Neutrophil (primary cell): ENCODE data around the gene LCA5L.

ENCODE experiments used
- H3K27ac ChIP-seq: fragments of 200-600 bp; sonication (generic); 2 replicates; pipeline ENCODE4 v1.5.1; 2016; ENCODE audit warnings: mild to moderate bottlenecking, moderate library complexity
- H3K27me3 ChIP-seq: fragments of 200-600 bp; sonication (generic); 2 replicates; pipeline ENCODE4 v1.6.0; 2016; ENCODE audit warnings: mild to moderate bottlenecking
- H3K36me3 ChIP-seq: fragments of 200-600 bp; sonication (generic); 2 replicates; pipeline ENCODE4 v1.5.1; 2017
- H3K4me1 ChIP-seq, 2 experiments: fragments of 200-600 bp in 1 of 2; sonication (generic) in 1 of 2; 1 replicate in 1 of 2; 2 replicates in 1 of 2; pipeline versions ENCODE4 v1.5.1 to v1.6.1; 2013 to 2016; ENCODE audit warnings: low read depth in 1 of 2, low read length in 1 of 2, mild to moderate bottlenecking in 1 of 2, moderate library complexity in 1 of 2; ENCODE audit not compliant: control insufficient read depth in 1 of 2, insufficient read depth in 1 of 2
- H3K4me3 ChIP-seq, 2 experiments: fragments of 200-600 bp in 1 of 2; sonication (generic) in 1 of 2; 1 replicate in 1 of 2; 2 replicates in 1 of 2; pipeline ENCODE4 v1.5.1; 2013 to 2016; ENCODE audit warnings: low read depth in 1 of 2, low read length in 1 of 2, mild to moderate bottlenecking in 1 of 2, moderate library complexity in 1 of 2
- H3K9me3 ChIP-seq: fragments of 200-600 bp; sonication (generic); 2 replicates; pipeline ENCODE4 v1.5.1; 2016
- TF ChIP-seq, protein P1 (sequence below): fragments of 200-600 bp; sonication (generic); IDR thresholded peaks from 2 replicates; pipeline ENCODE4 v1.5.1; 2016; ENCODE audit warnings: antibody characterized with exemption

Gene LCA5L

DNA sequence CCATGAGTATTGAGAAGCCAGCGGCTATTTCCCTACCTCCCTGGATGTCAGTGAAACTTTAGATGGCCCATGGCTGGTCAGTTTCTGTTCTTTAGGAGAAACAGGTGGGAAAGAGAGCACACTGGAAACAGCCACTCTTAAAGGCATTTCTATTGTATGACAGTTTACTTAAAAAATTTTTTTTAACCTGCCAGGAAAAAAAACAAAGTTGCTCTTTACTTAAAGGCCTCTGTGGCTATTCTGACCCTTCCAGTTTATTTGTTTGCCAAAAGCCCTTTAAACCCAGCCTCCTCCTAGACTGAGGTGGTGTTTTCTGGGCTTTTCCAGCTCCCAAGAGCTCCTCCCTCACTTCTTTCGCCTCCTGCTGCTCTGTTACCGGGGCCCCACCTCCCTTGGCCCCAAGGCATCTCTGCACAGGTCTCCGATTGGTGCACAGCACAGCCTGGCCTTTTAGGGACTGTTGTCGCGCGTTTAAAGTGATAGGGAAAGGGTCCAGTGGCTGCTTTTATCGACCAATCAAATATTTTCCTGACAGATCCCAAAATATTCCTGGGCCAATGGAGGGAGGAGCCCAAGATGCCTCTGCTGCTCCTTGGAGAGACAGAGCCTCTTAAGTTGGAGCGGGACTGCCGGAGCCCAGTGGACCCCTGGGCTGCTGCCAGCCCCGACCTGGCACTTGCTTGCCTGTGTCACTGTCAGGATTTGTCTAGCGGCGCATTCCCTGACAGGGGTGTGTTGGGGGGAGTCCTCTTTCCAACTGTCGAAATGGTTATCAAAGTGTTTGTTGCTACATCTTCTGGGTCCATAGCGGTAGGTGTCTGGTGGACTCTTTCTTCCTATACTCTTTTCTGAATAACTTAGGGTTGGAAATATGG lies 6.0 kb upstream of the LCA5L start, which contains the start of gene SH3BGR:
Gene SH3BGR, plus strand, starts transcription at position 639 of the 875 bp plus-strand sequence. Its CDS starts 127 bp downstream, at position 766.
- no peaks in the 10 kb centered on the region for H3K36me3 ChIP-seq
- H3K4me1 ChIP-seq: no peaks in the 10 kb centered on the region
- TF ChIP-seq, protein P1, sequence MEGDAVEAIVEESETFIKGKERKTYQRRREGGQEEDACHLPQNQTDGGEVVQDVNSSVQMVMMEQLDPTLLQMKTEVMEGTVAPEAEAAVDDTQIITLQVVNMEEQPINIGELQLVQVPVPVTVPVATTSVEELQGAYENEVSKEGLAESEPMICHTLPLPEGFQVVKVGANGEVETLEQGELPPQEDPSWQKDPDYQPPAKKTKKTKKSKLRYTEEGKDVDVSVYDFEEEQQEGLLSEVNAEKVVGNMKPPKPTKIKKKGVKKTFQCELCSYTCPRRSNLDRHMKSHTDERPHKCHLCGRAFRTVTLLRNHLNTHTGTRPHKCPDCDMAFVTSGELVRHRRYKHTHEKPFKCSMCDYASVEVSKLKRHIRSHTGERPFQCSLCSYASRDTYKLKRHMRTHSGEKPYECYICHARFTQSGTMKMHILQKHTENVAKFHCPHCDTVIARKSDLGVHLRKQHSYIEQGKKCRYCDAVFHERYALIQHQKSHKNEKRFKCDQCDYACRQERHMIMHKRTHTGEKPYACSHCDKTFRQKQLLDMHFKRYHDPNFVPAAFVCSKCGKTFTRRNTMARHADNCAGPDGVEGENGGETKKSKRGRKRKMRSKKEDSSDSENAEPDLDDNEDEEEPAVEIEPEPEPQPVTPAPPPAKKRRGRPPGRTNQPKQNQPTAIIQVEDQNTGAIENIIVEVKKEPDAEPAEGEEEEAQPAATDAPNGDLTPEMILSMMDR: no peak
- H3K9me3 ChIP-seq: no peaks in the 10 kb centered on the region
- no peak within 1 kb of the TSS for H3K4me3 ChIP-seq
- H3K27me3 ChIP-seq: peaks cover 3% of the 10 kb centered on the region
- H3K27ac ChIP-seq: no peak within 1 kb of the TSS

DNA sequence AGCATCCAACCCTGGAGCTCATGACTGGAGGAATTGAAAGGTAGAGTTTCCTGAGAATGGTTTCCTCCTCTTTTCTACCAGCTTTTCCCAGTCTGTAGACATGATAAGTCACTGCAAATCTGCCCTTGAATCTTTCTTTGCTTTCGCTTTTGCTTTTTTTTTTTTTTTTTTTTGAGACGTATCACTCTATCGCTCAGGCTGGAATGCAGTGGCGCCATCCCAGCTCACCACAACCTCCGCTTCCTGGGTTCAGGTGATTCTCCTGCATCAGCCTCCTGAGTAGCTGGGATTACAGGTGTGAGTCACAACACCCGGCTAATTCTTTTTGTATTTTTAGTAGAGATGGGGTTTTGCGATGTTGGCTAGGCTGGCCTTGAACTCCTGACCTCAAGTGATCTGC lies 1.7 kb upstream of the LCA5L start:
- no peaks in the 10 kb centered on the region for H3K9me3 ChIP-seq
- H3K27me3 ChIP-seq: peaks cover 11% of the 10 kb centered on the region
- H3K27ac ChIP-seq: no peak overlapping the region
- H3K36me3 ChIP-seq: no peaks in the 10 kb centered on the region
- TF ChIP-seq, protein P1: no peak
- H3K4me3 ChIP-seq: no peak overlapping the region
- peaks cover 9 to 17% of the 10 kb centered on the region in 2 experiments for H3K4me1 ChIP-seq

DNA sequence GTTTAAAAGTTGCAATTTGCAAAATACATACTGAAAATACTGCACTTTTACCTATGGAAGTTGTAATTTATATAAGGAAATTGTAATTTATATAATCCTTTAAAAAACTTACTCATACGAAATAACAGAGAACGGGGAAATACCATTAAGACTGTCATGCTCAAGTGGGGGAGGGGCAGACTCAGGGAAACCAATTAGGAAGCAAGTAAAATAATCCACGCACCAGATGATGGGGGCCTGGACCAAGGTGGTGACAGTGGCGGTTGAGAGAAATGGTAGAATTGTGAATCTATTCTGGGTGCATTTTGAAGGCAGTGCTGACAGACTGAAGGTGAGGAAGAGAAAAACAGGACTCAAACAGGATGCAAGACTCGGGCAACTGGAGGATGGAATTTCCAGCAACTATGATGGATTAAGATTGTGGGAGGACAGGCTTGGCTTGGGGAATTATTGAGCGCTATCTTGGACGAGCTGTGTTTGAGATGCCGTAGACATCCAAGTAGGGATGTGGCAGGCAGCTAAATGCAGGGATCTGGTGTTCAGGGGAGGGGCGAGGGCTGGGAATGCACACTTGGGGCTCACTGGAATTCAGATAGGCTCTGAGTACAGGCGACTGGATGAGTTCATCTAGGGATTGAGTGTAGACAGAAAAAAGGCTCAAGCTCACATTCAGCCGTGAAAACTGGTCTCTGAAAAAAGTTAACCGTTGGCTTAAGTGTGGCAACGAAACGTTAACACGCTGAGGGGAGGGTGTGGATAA lies 977 bp downstream of the LCA5L start:
- H3K9me3 ChIP-seq: no peaks in the 10 kb centered on the region
- TF ChIP-seq, protein P1: no peak
- H3K36me3 ChIP-seq: no peaks in the 10 kb centered on the region
- H3K27me3 ChIP-seq: peaks cover 8% of the 10 kb centered on the region
- no peak overlapping the region for H3K27ac ChIP-seq
- peak overlapping the region; percentile 77 to 89 for H3K4me3 ChIP-seq
- peaks cover 9 to 17% of the 10 kb centered on the region in 2 experiments for H3K4me1 ChIP-seq

DNA sequence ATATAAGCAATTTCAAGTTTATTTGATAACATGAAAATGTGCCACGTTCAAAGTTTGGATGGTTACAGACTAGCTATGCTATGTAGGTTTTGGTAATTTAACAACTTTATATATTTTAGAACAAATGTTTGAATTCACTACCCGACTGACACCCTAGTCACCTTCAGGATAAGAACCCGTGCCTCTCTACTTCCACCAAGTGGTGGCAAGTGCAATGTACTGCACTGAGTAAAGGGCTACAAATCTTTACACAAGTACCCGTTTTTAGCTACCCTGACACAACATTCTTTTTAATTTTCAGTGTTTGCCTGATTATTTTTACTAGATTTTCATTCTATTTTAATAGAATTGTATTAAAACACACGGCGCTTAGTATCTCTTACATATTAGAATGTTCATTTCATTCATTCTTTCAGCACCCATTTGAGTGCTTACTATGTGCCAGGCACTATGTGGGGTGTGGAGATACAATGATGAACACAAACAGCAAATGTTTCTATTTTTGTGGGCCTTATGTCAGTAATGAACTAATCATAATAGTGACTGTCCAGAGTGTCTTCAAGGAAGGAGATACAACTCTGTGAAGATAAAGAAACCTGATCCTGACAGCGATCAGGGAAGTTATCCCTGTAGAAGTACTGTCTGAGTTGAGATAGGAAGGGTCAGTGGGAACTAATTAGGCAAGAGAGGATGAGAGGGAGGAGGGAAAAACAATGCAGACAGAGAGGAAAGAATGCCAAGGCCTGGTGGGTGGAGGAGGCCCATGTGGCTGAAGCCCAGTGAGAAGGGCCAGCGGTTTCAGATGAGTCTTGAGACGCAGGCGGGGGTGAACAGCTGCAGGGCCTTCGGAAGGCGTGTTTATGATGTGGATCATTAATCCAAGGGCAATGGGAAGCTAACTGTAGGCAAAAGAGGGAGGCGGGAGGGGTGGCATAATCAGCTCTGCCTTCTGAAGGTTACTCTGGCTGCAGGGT lies 3.8 kb downstream of the LCA5L start:
- H3K9me3 ChIP-seq: no peaks in the 10 kb centered on the region
- no peaks in the 10 kb centered on the region for H3K36me3 ChIP-seq
- H3K4me3 ChIP-seq: no peak overlapping the region
- peaks cover 8% of the 10 kb centered on the region for H3K27me3 ChIP-seq
- TF ChIP-seq, protein P1: no peak
- H3K4me1 ChIP-seq: peaks cover 9 to 17% of the 10 kb centered on the region in 2 experiments
- H3K27ac ChIP-seq: no peak overlapping the region

DNA sequence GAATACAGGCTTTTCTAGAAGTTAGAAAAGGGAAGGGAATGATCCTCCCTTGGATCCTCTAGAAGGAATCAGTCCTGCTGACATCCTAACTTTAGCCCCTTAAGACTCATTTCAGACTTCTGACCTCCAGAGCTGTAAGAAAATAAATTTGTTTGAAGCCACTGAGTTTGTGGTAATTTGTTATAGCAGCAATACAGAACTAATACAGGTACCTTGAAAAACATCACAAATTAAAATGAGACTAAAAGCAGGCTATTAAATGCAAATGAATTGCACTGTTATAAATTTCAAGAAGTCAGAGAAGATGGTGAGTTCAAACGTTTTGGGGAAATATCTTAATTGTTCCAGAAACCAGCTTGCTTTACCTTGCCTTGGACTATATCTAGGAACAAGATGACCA lies 6.3 kb downstream of the LCA5L start:
- Histone ChIP-seq H3K9me3 (no peaks in the 10 kb centered on the region), H3K4me1 (no peaks in the 10 kb centered on the region), H3K27ac (no peak overlapping the region), H3K36me3 (no peaks in the 10 kb centered on the region), H3K4me3 (no peak overlapping the region), H3K27me3 (peaks cover 2% of the 10 kb centered on the region)
- TF ChIP-seq, protein P1: no peak
